ENCODE results near the gene DGKI.
"Not testable (repeated sequence)": the region's sequence is repeated elsewhere in the genome, so short reads cannot be mapped to it uniquely, and the experiment has no call there.

DGKI gene

GRCh38 chr7:137462074-137462715 is 384.6 kb downstream of the DGKI start:
- DNase-seq, result no peak

DNA sequence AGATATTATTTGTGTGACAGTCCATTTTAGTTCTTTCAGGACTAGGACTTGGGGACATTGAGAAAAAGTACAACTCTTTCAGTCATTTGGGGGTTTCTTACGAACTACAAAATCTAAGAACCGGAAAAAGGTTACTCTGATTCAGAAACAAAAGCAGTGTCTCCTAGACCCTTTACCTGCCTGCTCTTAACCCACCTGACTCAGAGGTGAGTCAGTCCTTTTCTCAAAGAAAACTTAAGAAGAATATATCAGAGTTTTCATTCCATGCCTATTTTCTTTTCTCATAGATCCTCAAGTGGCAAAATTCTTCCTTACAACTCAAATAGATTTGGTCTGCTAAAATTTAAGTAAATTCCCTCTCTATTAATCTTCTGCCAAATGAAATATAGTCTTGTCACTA is 388.4 kb downstream of the DGKI start:
- no peak for DNase-seq

GRCh38 chr7:137454767-137455166 is 392.0 kb downstream of the DGKI start:
- DNase-seq, result peak; percentile 30

DNA sequence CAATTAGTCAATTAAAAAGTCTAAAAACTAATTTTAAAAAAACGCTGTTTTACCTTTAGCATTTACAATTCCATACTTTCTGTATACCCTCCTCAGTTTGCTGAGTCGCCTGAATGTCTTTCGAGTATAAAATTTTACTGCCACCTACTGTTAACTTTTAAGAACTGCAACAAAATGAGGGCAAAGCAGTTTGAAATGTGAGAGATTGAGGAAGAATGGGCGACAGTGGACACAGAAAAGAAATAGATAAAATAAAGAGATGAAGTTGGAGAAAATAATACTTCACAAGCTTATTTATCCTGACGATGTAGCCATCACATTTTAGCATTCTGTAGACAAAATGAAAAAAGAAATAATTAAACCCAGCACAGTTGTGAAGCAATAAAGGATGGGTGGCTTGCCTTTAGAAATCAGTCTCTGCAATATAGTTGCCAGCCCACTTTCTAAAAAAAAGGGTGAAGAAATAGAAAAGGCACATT is 392.5 kb downstream of the DGKI start:
- peak; percentile 87 for DNase-seq

DNA sequence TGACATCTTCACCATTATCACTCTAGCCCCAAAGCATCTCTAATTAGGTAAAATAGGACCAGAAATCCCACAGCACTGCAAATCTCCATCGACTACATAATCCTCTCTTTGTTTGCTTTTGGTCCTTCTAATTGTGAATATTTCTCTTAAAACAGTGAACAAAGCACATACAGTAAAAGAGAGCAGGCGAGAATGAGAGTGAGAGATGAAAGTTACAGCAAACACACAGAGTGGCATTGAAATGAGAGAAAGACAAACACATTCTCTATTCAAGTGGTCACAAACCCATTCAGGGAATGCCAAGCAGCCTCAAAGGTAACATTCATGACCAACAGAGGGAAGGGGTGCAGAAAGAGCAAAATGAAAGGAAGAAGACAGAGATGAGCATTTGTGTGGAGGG is 393.4 kb downstream of the DGKI start:
- DNase-seq, result no peak

- no peak for DNase-seq
Observed at GRCh38 chr7:137449016-137449415, 397.8 kb downstream of the DGKI start.

GRCh38 chr7:137448572-137448971 is 398.2 kb downstream of the DGKI start:
- not testable (repeated sequence) for DNase-seq

DNA sequence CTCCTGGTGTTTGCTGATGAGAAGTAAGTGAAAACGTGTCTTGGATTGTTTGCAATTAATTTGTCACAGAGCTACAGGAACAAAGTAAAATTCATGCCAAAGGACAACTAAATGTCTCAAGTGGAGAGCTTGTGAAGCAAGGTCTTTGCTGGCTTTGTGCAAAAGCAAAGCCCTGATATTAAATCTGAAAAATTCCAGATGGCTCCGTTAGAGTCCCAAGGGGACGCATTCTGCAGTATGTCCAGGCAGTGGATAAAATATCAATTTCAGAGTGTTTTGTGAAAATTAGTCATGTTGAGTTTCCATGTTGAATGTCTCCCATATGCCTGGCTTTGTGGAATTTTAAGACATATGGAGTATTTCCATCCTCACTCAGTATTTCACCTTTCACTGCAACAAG is 400.7 kb downstream of the DGKI start:
- no peak for DNase-seq

GRCh38 chr7:137445268-137445667 is 401.5 kb downstream of the DGKI start:
- DNase-seq, result no peak

DNA sequence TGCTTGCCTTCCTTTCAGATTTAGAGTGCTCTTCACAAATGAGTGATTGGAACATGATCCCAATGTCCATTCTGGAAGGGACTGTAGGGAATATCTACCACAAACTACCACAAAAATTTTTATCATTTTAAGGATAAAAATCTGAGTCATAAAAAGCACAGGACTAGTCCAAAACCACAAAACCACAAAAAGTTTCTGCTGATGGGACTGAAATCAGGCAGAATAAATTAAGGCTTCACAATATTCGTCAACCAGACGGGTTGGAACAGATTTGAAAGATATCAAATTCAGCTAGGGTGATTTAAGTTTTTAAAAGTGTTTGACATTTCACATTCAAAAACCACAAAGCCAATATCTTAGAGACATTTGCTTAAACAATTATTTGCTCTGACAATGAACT is 403.2 kb downstream of the DGKI start:
- peak; percentile 9 for DNase-seq

- no peak for DNase-seq
Observed at GRCh38 chr7:137441451-137441850, 405.3 kb downstream of the DGKI start.

DNA sequence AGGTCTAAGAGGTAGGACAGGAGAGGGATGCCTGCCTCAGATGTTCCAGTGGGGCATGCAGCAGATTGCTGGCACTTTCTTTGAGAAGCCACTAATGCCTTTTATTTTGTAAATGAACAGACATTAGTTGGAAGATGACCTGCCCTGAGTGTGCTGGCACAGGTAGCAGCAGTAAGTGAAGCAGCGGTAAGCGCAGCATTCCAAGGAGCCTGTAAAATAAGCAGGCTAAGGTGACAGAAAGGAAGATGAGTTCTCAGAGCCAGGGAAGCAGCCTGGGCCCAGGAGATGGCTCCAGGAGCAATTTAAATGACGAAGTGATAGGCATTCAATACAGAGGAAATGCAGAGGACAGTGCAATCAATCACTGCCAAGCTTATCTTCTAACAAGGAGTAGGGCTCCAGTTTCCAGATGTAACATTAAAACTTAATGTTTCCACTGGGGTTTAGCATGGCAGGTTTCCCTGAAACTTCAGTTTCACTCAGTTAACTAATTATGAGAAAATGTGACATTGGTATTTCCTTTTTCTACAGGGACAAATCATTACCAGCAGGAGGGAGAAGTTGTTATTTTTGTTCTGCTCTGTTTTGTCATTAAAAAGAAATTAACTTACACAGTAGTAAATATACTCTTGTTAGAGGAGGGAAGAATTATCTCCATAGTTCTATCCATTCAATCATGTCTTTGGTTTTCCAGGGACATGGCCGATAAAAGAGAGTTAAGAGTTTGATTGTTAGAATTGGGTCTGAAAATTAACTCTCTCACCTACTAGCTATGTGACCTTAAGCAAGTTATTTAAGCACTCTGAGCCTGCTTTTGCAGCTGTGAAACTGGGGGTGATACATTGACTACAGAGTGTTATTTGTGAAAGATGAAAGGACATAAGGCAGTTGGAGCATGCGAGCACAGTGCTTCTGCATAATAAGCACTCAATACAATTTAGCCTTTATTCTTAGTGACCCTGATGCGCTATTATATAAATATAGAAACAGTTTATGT is 406.6 kb downstream of the DGKI start:
- DNase-seq, result no peak

DNA sequence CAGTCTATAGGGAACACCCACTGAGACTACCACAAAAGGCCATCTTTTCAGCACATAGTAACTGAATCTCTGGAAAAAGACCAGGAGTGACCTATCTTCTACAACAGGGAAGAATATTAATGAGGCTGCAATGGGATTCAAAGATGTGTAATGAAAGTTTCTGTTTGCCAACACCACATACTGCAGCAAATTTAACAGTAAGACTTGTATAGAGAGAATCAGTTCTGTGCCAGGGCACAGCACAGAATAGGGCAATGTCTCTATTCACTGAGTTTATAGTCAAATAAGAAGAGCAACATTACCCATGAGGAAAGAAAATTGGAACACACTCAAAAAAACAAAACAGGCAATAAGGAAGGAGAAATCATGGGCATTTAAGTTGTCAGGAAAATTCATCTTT is 411.8 kb downstream of the DGKI start:
- no peak for DNase-seq

DNA sequence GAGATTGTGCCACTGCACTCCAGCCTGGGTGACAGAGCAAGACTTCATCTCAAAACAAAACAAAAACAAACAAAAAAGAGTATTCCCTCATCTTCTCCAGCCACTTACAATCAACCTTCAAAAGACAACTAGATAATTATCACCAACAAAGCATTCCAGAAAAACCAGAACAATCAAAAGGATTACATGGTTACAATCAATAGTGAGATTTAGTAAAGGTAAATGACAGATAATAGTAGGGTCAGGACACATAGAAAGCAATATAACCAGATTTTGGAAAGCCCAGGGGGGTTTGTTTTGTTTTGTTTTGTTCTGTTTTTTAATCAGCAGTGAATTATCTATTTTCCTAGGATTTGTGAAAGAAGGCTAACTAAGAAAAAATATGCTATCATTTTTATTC is 412.2 kb downstream of the DGKI start:
- DNase-seq, result no peak

DNA sequence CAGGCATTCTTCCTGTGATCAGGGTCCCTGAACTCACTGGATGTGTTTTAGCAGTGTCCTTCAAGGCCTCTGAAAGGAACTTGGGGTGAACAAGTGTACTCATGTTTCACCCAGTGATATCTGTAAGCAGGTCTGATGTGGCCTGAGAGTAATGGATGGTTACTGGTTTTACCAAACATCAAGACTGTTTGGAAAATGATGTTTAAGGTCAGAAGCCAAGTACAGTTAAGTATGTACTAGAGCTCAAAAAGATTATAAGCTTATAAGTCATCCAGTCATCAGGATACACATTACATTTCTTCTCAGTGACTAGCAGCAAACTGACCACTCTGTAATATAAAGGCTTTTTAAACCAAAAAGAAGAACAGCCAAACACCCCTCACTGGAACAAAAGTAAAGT is 423.5 kb downstream of the DGKI start:
- DNase-seq, result no peak

DNA sequence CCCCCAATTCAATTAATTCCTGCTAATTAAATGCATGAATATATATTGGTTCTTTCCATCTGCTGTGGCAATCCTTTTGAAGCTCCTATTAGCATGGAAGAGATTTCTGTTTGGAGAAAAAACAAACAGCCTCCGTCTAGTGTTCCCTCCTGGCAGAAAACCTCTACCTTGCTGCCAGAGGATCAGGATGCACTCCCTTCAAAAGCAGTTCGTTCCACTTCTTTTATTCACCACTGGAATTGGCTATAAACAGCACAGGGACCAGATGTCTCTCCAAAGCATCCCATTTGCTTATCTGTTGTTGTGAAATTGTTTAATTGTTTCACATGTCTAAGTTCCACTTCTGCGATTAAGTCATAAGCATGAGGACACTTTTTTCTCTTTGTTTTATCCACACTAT is 425.4 kb downstream of the DGKI start:
- DNase-seq, result no peak

DNA sequence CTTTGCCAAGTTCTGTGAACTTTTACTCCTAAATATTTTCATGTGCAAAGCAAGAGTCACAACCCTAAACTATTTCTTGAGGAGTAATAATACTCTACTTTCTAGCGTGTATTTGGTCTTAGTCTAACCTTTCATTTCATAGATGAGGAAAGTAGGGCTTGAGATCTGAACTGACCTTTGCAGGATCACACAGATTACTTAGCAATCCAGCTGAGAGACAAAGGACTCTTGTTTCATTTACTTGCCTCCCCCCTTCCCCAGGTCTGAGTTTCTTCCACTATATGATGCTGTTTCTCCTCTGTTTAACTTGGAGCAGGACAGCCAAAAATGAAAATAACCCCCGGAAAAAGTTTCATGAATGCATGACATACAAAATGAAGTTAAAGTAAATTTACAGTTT is 427.9 kb downstream of the DGKI start:
- DNase-seq, result no peak

DNA sequence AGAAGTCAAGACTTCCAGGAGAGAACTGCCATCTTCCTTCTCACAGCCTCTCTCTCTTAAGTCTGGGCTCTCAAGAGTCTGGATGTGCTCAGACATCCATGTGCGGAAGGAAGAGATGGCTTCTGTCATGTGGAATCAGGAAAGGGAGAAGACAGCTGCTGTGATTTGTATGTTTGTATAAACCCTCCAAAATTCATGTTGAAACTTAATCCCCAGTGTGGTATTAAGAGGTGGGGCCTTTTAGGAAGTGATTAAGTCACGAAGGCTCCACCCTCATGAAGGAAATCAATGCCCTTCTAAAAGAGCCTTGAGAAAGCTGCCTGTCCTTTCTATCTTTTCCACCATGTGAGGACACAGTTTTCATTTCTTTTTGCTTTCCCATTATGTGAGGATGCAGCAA is 429.3 kb downstream of the DGKI start:
- DNase-seq, result no peak

GRCh38 chr7:137413901-137414300 is 432.9 kb downstream of the DGKI start:
- DNase-seq, result no peak

GRCh38 chr7:137411446-137411845 is 435.3 kb downstream of the DGKI start:
- no peak for DNase-seq

- no peak for DNase-seq
Observed at GRCh38 chr7:137408126-137408525, 438.6 kb downstream of the DGKI start.

DNA sequence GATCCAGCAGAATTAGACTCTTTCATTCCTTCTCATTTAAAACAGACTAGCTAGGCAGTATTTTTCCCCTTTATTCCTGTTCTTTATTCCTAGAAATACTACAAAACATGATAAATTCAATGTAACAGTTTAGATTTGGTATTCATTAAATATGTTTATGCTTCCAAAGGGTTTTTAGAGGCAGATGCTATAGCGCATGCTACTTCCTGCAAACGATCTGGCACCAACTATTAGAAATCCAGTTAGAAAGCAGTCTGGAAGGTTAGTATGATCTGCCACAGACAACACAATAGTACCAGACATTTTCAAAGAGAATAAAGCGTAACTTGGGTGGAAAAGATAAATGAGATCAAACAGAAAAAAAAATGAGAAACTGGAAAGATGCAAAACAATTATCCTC is 439.7 kb downstream of the DGKI start:
- DNase-seq, result no peak

DNA sequence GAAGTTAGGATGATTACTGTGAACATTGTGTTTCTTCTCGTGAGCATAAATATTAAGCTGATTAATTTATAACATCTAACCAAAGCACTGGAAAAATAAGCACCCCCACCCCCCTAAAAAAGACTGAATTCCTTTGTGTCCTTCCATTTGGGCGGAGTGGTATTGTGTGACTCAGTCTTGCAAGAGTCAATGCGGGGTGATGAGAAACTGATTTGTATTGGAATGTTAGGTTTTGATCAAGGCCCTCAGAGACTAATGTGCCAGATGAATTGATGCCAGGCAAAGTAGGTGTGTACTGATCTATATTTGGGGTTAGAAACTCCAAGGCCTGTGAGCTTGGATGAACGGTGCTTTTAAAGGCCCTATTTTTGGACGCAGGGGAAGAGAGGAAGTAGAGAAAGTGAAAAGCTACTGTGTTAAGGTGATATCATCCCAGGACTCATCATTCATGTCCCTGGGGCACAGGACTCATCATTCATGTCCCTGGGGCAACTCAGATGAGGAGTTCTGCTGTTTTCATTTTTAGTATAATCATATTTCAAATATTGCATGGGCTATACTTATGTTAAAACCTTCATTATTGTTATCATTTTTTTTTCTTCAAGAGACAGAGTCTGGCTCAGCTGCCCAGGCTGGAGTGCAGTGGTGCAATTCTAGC is 442.0 kb downstream of the DGKI start:
- DNase-seq, result no peak

GRCh38 chr7:137403353-137403695 is 443.4 kb downstream of the DGKI start:
- no peak for DNase-seq
